H9 (cell line): ENCODE results near the gene PRR16. TPM values are rescaled to one million over a fixed set of nuclear protein-coding genes. Genes with fewer than 3 reads are reported as not detected.

Experiments
- DNase-seq: peaks from one replicate; pipeline ENCODE4 v3.0.0-alpha.2; 2017
- H2AFZ ChIP-seq: one replicate; pipeline ENCODE4 v1.6.1; 2013; ENCODE audit warnings: mild to moderate bottlenecking, low read length, control low read depth, moderate library complexity
- H2AK5ac ChIP-seq: 2 replicates; pipeline ENCODE4 v1.6.1; 2013; ENCODE audit warnings: low read length, control low read depth, mixed read lengths; ENCODE audit not compliant: insufficient read length
- H2BK120ac ChIP-seq: one replicate; pipeline ENCODE4 v1.6.1; 2013; ENCODE audit warnings: low read depth, mild to moderate bottlenecking, low read length, control low read depth, inconsistent platforms; ENCODE audit not compliant: poor library complexity, severe bottlenecking
- H2BK12ac ChIP-seq: 2 replicates; pipeline ENCODE4 v1.6.1; 2013; ENCODE audit warnings: low read length, control low read depth, mixed read lengths, low read depth; ENCODE audit not compliant: insufficient read length
- H2BK15ac ChIP-seq: 2 replicates; pipeline ENCODE4 v1.6.1; 2013; ENCODE audit warnings: low read depth, low read length, control low read depth
- H2BK20ac ChIP-seq: one replicate; pipeline ENCODE4 v1.6.1; 2013; ENCODE audit warnings: low read depth, mild to moderate bottlenecking, low read length, control low read depth, inconsistent platforms; ENCODE audit not compliant: poor library complexity, severe bottlenecking
- H2BK5ac ChIP-seq: 2 replicates; pipeline ENCODE4 v1.6.1; 2013; ENCODE audit warnings: low read length, control low read depth, mixed read lengths; ENCODE audit not compliant: insufficient read length
- H3K14ac ChIP-seq: 2 replicates; pipeline ENCODE4 v1.6.1; 2013; ENCODE audit warnings: low read length, control low read depth; ENCODE audit not compliant: insufficient read depth
- H3K18ac ChIP-seq: 2 replicates; pipeline ENCODE4 v1.6.1; 2013; ENCODE audit warnings: low read depth, mild to moderate bottlenecking, mixed read lengths, low read length, control low read depth; ENCODE audit not compliant: insufficient read length
- H3K23ac ChIP-seq: 2 replicates; pipeline ENCODE4 v1.6.1; 2013; ENCODE audit warnings: low read length, control low read depth, mixed read lengths, low read depth; ENCODE audit not compliant: insufficient read length
- H3K23me2 ChIP-seq: 2 replicates; pipeline ENCODE4 v1.6.1; 2013; ENCODE audit warnings: low read depth, mild to moderate bottlenecking, mixed read lengths, low read length, control low read depth; ENCODE audit not compliant: insufficient read length, poor library complexity, severe bottlenecking
- H3K27ac ChIP-seq: 2 replicates; pipeline ENCODE4 v1.5.1; 2013; ENCODE audit warnings: low read length, control low read depth, mixed read lengths, low read depth; ENCODE audit not compliant: insufficient read length
- H3K27me3 ChIP-seq: 2 replicates; pipeline ENCODE4 v1.6.1; 2013; ENCODE audit warnings: low read length, control low read depth, inconsistent platforms; ENCODE audit not compliant: insufficient read depth
- H3K4ac ChIP-seq: 2 replicates; pipeline ENCODE4 v1.6.1; 2013; ENCODE audit warnings: low read depth, mild to moderate bottlenecking, control low read depth, inconsistent platforms, low read length, moderate library complexity
- H3K4me1 ChIP-seq: 2 replicates; pipeline ENCODE4 v1.6.1; 2013; ENCODE audit warnings: low read length, control low read depth, inconsistent platforms; ENCODE audit not compliant: insufficient read depth
- H3K4me2 ChIP-seq: 2 replicates; pipeline ENCODE4 v1.6.1; 2013; ENCODE audit warnings: low read length, control low read depth, mixed read lengths; ENCODE audit not compliant: insufficient read length, insufficient read depth
- H3K56ac ChIP-seq: 2 replicates; pipeline ENCODE4 v1.6.1; 2013; ENCODE audit warnings: low read depth, mild to moderate bottlenecking, mixed read lengths, low read length, control low read depth; ENCODE audit not compliant: insufficient read length
- H3K79me1 ChIP-seq: 2 replicates; pipeline ENCODE4 v1.6.1; 2013; ENCODE audit warnings: low read depth, mild to moderate bottlenecking, moderate library complexity, low read length, control low read depth, inconsistent platforms; ENCODE audit not compliant: insufficient read depth, poor library complexity, severe bottlenecking
- H3K79me2 ChIP-seq: 2 replicates; pipeline ENCODE4 v1.6.1; 2013; ENCODE audit warnings: low read length, control low read depth, inconsistent platforms; ENCODE audit not compliant: insufficient read depth
- H3K9ac ChIP-seq: 2 replicates; pipeline ENCODE4 v1.6.1; 2013; ENCODE audit warnings: low read length, control low read depth, mixed read lengths; ENCODE audit not compliant: insufficient read length; ENCODE audit errors: extremely low read depth
- H3K9me3 ChIP-seq: one replicate; pipeline ENCODE4 v1.6.1; 2013; ENCODE audit warnings: low read depth, low read length, inconsistent platforms; ENCODE audit not compliant: control insufficient read depth
- H3T11ph ChIP-seq: one replicate; pipeline ENCODE4 v1.6.1; 2013; ENCODE audit warnings: mild to moderate bottlenecking, low read length, control low read depth, inconsistent platforms
- H4K20me1 ChIP-seq: one replicate; pipeline ENCODE4 v1.6.1; 2013; ENCODE audit not compliant: control insufficient read depth, insufficient read length, insufficient read depth
- H4K5ac ChIP-seq: 2 replicates; pipeline ENCODE4 v1.6.1; 2013; ENCODE audit warnings: low read depth, mild to moderate bottlenecking, mixed read lengths, low read length, control low read depth; ENCODE audit not compliant: insufficient read length
- H4K8ac ChIP-seq: replicated peaks from 2 replicates; pipeline ENCODE4 v1.6.1; 2013; ENCODE audit warnings: low read length, control low read depth, mixed read lengths, low read depth; ENCODE audit not compliant: insufficient read length
- H4K91ac ChIP-seq: 2 replicates; pipeline ENCODE4 v1.6.1; 2013; ENCODE audit warnings: low read depth, mild to moderate bottlenecking, moderate library complexity, mixed read lengths, low read length, control low read depth; ENCODE audit not compliant: insufficient read length
- H3K27ac Mint-ChIP-seq, 3 experiments: 2 replicates in 2 of 3; 3 replicates in 1 of 3; pipeline ENCODE4 v1.8.0; 2020 to 2021; ENCODE audit warnings: mixed read lengths in 3 of 3, mild to moderate bottlenecking in 1 of 3, moderate library complexity in 1 of 3
- H3K27me3 Mint-ChIP-seq: 2 replicates; pipeline ENCODE4 v1.8.0; 2021; ENCODE audit warnings: low read depth, mild to moderate bottlenecking, moderate library complexity, mixed read lengths
- H3K36me3 Mint-ChIP-seq, 3 experiments: 2 replicates in 2 of 3; 3 replicates in 1 of 3; pipeline ENCODE4 v1.8.0; 2020 to 2021; ENCODE audit warnings: low read depth in 3 of 3, mixed read lengths in 3 of 3; ENCODE audit not compliant: insufficient read depth in 1 of 3
- H3K4me1 Mint-ChIP-seq, 2 experiments: 2 replicates each; pipeline ENCODE4 v1.8.0; 2020; ENCODE audit warnings: mixed read lengths in 2 of 2
- H3K4me3 Mint-ChIP-seq, 2 experiments: 2 replicates in 1 of 2; 3 replicates in 1 of 2; pipeline ENCODE4 v1.8.0; 2020 to 2021; ENCODE audit warnings: mild to moderate bottlenecking in 2 of 2, mixed read lengths in 2 of 2, moderate library complexity in 1 of 2
- H3K9me3 Mint-ChIP-seq, 2 experiments: 2 replicates in 1 of 2; 3 replicates in 1 of 2; pipeline ENCODE4 v1.8.0; 2020; ENCODE audit warnings: mild to moderate bottlenecking in 2 of 2, mixed read lengths in 2 of 2, moderate library complexity in 1 of 2
- CTCF ChIP-seq: fragments of 200-600 bp; sonication (generic); conservative IDR thresholded peaks from 3 replicates; pipeline ENCODE4 v1.8.0; 2021; ENCODE audit warnings: antibody characterized with exemption, mild to moderate bottlenecking
- WGBS: extraction: QIAGEN DNeasy Blood & Tissue Kit; methylation state at CpG from one replicate; pipeline ENCODE4 v1.1.7; 2013; ENCODE audit warnings: missing lambda C conversion rate, low lambda C conversion rate, mixed read lengths; ENCODE audit not compliant: insufficient read length; ENCODE audit errors: extremely low coverage; 5-methylcytosine and 5-hydroxymethylcytosine counted together
- total RNA-seq: library from RNA; stranded (reverse); gene quantifications from 2 replicates; pipeline ENCODE4 v1.2.1, GENCODE V29; 2021

PRR16 gene
- total RNA-seq, 1 experiment from 2014 or later, result 0.13 TPM

- Histone ChIP-seq H2BK120ac (no peak overlapping the region), H2AK5ac (no peak overlapping the region), H3K27me3 (no peaks in the 10 kb centered on the region), H2BK15ac (no peak overlapping the region), H3K23ac (no peak overlapping the region), H3K79me1 (no peaks in the 10 kb centered on the region), H3K23me2 (no peaks in the 10 kb centered on the region), H3K27ac (no peak overlapping the region), H3K56ac (no peak overlapping the region), H3K4ac (no peak overlapping the region), H3K14ac (no peak overlapping the region), H3K4me1 (no peaks in the 10 kb centered on the region), H4K20me1 (no peaks in the 10 kb centered on the region), H3K9me3 (no peaks in the 10 kb centered on the region), H3K9ac (no peak overlapping the region), H2AFZ (no peak overlapping the region), H2BK5ac (no peak overlapping the region), H2BK20ac (no peak overlapping the region), H3K18ac (no peak overlapping the region), H2BK12ac (no peak overlapping the region), H4K91ac (no peak overlapping the region), H4K8ac (no peak overlapping the region), H4K5ac (no peak overlapping the region), H3T11ph (no peak overlapping the region), H3K4me2 (no peak overlapping the region), H3K79me2 (no peaks in the 10 kb centered on the region)
- TF ChIP-seq CTCF, result no peak
- Mint-ChIP-seq H3K4me1 (peaks cover 7 to 11% of the 10 kb centered on the region in 2 experiments), H3K27ac (no peak overlapping the region), H3K36me3 (no peaks in the 10 kb centered on the region; a peak in 1 of 7 replicates), H3K4me3 (no peak overlapping the region), H3K27me3 (no peaks in the 10 kb centered on the region), H3K9me3 (no peaks in the 10 kb centered on the region)
- no CpG with 5 or more reads among the region's 1 CpG for WGBS
- no peak for DNase-seq
Measured at GRCh38 chr5:120518581-120518980, 54.5 kb downstream of the PRR16 start.
